ENCODE measurements around the gene PRDM13.
"Not testable (repeated sequence)": the region's sequence is repeated elsewhere in the genome, so short reads cannot be mapped to it uniquely, and the experiment has no call there.

The PRDM13 gene

GRCh38 chr6:99618649-99619408, 12.2 kb downstream of the PRDM13 start:
- no peaks in the 10 kb centered on the region for H3K9me2 ChIP-seq (replicated peaks; ENCODE audit: low read depth, low read length)
- no peaks in the 10 kb centered on the region for H3K36me3 ChIP-seq (ENCODE audit: insufficient read depth, low read length)
- H3F3A ChIP-seq (ENCODE audit: low read depth) = no peaks in the 10 kb centered on the region
- no peak overlapping the region for H3K4me2 ChIP-seq (ENCODE audit: low read depth, low read length, poor library complexity, severe bottlenecking)
- no peak overlapping the region for H2AFZ ChIP-seq (ENCODE audit: low read length)
- H3K4me3 ChIP-seq (ENCODE audit: low read length, poor library complexity, severe bottlenecking) = no peak overlapping the region
- H3K4me1 ChIP-seq (ENCODE audit: insufficient read depth, low read length, poor library complexity, severe bottlenecking) = no peaks in the 10 kb centered on the region
- no peaks in the 10 kb centered on the region for H4K20me1 ChIP-seq (ENCODE audit: insufficient read depth, low read length, poor library complexity, severe bottlenecking)
- TF ChIP-seq CTCF (conservative IDR thresholded peaks at IDR 0.05; ENCODE audit: low read length) (no peak), EZH2phosphoT487 (IDR thresholded peaks at IDR 0.05; ENCODE audit: borderline replicate concordance) (no peak)
- H3K9me3 ChIP-seq (ENCODE audit: insufficient read depth, low read depth, low read length) = no peaks in the 10 kb centered on the region
- H3K79me2 ChIP-seq (ENCODE audit: insufficient read depth, low read length) = no peaks in the 10 kb centered on the region
- no peak overlapping the region for H3K9ac ChIP-seq (ENCODE audit: low read depth, low read length, poor library complexity, severe bottlenecking)
- no peaks in the 10 kb centered on the region for H3K27me3 ChIP-seq (ENCODE audit: insufficient read depth, low read length, poor library complexity, severe bottlenecking)

DNA sequence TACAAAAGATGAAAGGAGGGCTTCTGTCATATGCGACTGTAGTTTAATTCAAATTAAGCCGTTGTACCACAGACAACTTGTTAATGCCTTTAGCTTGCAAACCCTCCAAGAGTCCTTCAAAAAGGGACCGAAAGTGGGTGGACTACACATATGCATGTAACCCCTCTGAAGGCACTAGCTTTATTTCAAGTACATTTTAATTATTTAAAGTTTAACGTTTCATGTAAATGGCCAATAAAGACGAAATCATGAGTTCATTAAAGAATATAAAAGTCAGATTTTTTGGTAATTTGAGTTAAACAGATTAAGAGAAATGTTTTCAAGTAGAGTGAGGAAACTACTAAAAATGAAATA, 12.8 kb downstream of the PRDM13 start:
- no peaks in the 10 kb centered on the region for H3K9me3 ChIP-seq (ENCODE audit: insufficient read depth, low read depth, low read length)
- H3K27me3 ChIP-seq (ENCODE audit: insufficient read depth, low read length, poor library complexity, severe bottlenecking) = no peaks in the 10 kb centered on the region
- no peaks in the 10 kb centered on the region for H4K20me1 ChIP-seq (ENCODE audit: insufficient read depth, low read length, poor library complexity, severe bottlenecking)

DNA sequence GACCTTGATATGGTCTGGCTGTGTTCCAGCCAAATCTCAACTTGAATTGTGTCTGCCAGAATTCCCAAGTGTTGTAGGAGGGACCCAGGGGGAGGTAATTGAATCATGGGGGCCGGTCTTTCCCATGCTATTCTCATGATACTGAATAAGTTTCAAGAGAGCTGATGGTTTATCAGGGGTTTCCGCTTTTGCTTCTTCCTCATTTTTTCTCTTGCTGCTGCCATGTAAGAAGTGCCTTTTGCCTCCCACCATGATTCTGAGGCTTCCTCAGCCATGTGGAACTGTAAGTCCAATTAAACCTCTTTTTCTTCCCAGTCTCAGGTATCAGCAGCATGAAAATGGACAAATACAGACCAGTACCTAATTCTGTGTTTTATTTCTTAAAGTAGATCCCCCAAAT, 15.4 kb downstream of the PRDM13 start:
- H3K9me2 ChIP-seq (replicated peaks; ENCODE audit: low read depth, low read length); H3F3A ChIP-seq (ENCODE audit: low read depth); H3K27me3 ChIP-seq (ENCODE audit: insufficient read depth, low read length, poor library complexity, severe bottlenecking); H3K36me3 ChIP-seq (ENCODE audit: insufficient read depth, low read length); H3K4me2 ChIP-seq (ENCODE audit: low read depth, low read length, poor library complexity, severe bottlenecking); H3K9me3 ChIP-seq (ENCODE audit: insufficient read depth, low read depth, low read length); H3K4me1 ChIP-seq (ENCODE audit: insufficient read depth, low read length, poor library complexity, severe bottlenecking); H3K79me2 ChIP-seq (ENCODE audit: insufficient read depth, low read length); H3K9ac ChIP-seq (ENCODE audit: low read depth, low read length, poor library complexity, severe bottlenecking); H2AFZ ChIP-seq (ENCODE audit: low read length); H4K20me1 ChIP-seq (ENCODE audit: insufficient read depth, low read length, poor library complexity, severe bottlenecking); H3K4me3 ChIP-seq (ENCODE audit: low read length, poor library complexity, severe bottlenecking): not testable (repeated sequence)

More for the DNA sequence above, 12.8 kb downstream of the PRDM13 start:
- Histone ChIP-seq H3K4me1 (ENCODE audit: insufficient read depth, low read length, poor library complexity, severe bottlenecking) (no peaks in the 10 kb centered on the region), H3F3A (ENCODE audit: low read depth) (no peaks in the 10 kb centered on the region), H3K79me2 (ENCODE audit: insufficient read depth, low read length) (no peaks in the 10 kb centered on the region), H3K36me3 (ENCODE audit: insufficient read depth, low read length) (no peaks in the 10 kb centered on the region), H3K9ac (ENCODE audit: low read depth, low read length, poor library complexity, severe bottlenecking) (no peak overlapping the region), H3K9me2 (replicated peaks; ENCODE audit: low read depth, low read length) (no peaks in the 10 kb centered on the region), H3K4me3 (ENCODE audit: low read length, poor library complexity, severe bottlenecking) (no peak overlapping the region), H2AFZ (ENCODE audit: low read length) (no peak overlapping the region), H3K4me2 (ENCODE audit: low read depth, low read length, poor library complexity, severe bottlenecking) (no peak overlapping the region)
- TF ChIP-seq CTCF (conservative IDR thresholded peaks at IDR 0.05; ENCODE audit: low read length) (no peak), EZH2phosphoT487 (IDR thresholded peaks at IDR 0.05; ENCODE audit: borderline replicate concordance) (no peak)

DNA sequence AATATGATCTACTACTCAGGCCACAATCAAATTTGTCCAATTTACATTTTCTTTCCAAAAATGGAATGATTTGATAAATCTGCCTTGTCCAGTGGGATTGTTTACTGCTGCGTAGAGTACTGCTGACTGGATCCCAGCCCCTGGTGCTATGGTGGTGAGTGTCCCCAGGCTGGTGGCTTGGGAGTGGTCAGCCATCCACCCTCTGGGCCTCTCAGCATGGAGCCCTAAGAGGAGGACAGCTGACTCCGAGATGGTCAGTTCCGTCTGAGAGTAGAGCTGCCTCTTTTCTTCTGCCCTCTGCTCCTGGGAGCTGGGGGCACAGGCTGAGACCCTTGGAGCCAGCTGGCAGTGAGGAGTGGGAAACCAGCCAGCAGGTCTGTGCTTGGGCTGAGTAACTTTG, 22.7 kb downstream of the PRDM13 start:
- H3F3A ChIP-seq (ENCODE audit: low read depth) = no peaks in the 10 kb centered on the region
- TF ChIP-seq EZH2phosphoT487 (IDR thresholded peaks at IDR 0.05; ENCODE audit: borderline replicate concordance) (no peak), CTCF (conservative IDR thresholded peaks at IDR 0.05; ENCODE audit: low read length) (no peak)
- H3K4me3 ChIP-seq (ENCODE audit: low read length, poor library complexity, severe bottlenecking) = no peak overlapping the region
- no peaks in the 10 kb centered on the region for H3K9me2 ChIP-seq (replicated peaks; ENCODE audit: low read depth, low read length)
- no peak overlapping the region for H2AFZ ChIP-seq (ENCODE audit: low read length)
- no peaks in the 10 kb centered on the region for H3K27me3 ChIP-seq (ENCODE audit: insufficient read depth, low read length, poor library complexity, severe bottlenecking)
- no peaks in the 10 kb centered on the region for H4K20me1 ChIP-seq (ENCODE audit: insufficient read depth, low read length, poor library complexity, severe bottlenecking)
- no peaks in the 10 kb centered on the region for H3K36me3 ChIP-seq (ENCODE audit: insufficient read depth, low read length)
- no peaks in the 10 kb centered on the region for H3K9me3 ChIP-seq (ENCODE audit: insufficient read depth, low read depth, low read length)
- H3K4me2 ChIP-seq (ENCODE audit: low read depth, low read length, poor library complexity, severe bottlenecking) = no peak overlapping the region
- H3K79me2 ChIP-seq (ENCODE audit: insufficient read depth, low read length) = no peaks in the 10 kb centered on the region
- H3K4me1 ChIP-seq (ENCODE audit: insufficient read depth, low read length, poor library complexity, severe bottlenecking) = no peaks in the 10 kb centered on the region
- no peak overlapping the region for H3K9ac ChIP-seq (ENCODE audit: low read depth, low read length, poor library complexity, severe bottlenecking)
